Measurements from ENCODE around the gene BPIFB4. TPM values are rescaled to one million over a fixed set of nuclear protein-coding genes. Genes with fewer than 3 reads are reported as not detected.

Gene BPIFB4
- total and polyA plus RNA-seq, 8 donors = not detected

DNA sequence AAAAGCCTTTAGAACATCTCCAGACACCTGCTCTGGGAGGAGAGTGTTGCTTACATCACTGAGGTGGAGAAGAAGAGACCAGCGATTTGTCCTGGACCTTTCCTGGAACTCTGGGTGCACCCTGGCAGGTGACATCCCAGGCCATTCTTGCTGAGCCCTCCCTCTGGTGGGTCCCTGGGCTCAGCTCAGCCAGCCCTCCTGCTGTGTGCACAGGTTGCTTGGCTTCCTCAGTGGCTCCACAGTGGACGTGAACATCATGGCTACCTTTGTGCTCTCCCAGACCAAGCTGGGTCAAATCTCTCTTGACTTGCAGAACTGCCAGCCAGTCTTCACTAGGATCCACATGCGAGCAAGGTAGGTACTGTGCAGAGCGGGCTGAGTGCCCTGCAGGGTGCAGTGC, 68.6 kb downstream of the BPIFB4 start:
- H3K4me1 ChIP-seq = no peaks in the 10 kb centered on the region
- ATAC-seq = no peak
- no peaks in the 10 kb centered on the region for H3K36me3 ChIP-seq
- H3K27me3 ChIP-seq = peaks cover 0 to 15% of the 10 kb centered on the region in 2 donors
- H3K27ac ChIP-seq = no peak overlapping the region
- peaks cover 0 to 2% of the 10 kb centered on the region in 2 donors for H3K9me3 ChIP-seq
- intact Hi-C loops (cut with DNase I) = no loop called here
- H3K4me3 ChIP-seq = no peak overlapping the region
- no peak for DNase-seq
- TF ChIP-seq CTCF (IDR thresholded peaks at IDR 0.05) = no peak

- no peaks in the 10 kb centered on the region for H3K36me3 ChIP-seq
- no peak for TF ChIP-seq CTCF (IDR thresholded peaks at IDR 0.05)
- intact Hi-C loops (cut with DNase I) = no loop called here
- H3K4me1 ChIP-seq = no peaks in the 10 kb centered on the region
- ATAC-seq = no peak
- H3K9me3 ChIP-seq = no peaks in the 10 kb centered on the region
- no peak for DNase-seq
- H3K4me3 ChIP-seq = no peak overlapping the region
- H3K27me3 ChIP-seq = peaks cover 0 to 25% of the 10 kb centered on the region in 2 donors
- H3K27ac ChIP-seq = no peak overlapping the region
These were observed 74.8 kb downstream of the BPIFB4 start for GRCh38 chr20:33154252-33154651.

DNA sequence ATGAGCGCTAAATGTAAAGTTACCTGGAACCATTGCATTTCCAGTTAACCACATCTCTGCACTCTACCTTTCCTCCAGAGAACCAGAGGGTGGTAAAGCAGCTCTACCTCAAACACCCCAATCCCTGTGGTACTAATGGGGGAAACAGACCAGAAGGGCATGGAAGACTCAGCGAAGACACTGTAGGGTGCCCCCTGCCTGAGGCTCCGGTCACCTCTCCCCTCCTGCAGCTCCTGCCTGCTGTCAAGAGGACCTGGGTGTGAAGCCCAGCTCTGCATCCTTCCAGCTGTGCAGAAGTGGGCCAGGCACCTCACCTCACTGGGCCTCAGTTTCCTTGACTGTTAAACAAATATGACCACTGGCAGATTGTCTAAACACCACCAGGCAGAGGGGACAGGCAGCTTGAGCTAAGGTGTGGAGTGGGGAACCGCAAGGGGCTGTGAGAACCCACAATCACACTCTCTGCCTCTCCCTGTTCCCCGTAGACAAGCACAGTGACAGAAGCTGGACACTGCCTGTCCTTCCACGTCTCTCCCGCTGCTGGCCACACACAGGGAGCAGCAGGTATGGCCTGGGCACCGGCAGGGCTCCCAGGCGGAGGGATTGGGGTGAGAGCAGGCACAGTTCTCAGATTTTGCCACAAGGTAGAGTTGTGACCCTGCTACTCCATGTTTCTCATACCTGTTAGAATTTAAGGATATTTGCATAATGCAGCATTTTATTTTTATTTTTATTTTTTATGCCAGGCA, 79.4 kb downstream of the BPIFB4 start:
- H3K36me3 ChIP-seq = no peaks in the 10 kb centered on the region
- H3K9me3 ChIP-seq = no peaks in the 10 kb centered on the region
- H3K27me3 ChIP-seq = peaks cover 0 to 16% of the 10 kb centered on the region in 2 donors
- no peaks in the 10 kb centered on the region for H3K4me1 ChIP-seq
- no peak for TF ChIP-seq CTCF (IDR thresholded peaks at IDR 0.05)
- intact Hi-C loops (cut with DNase I) = no loop called here
- DNase-seq (no peak), ATAC-seq (no peak)
- H3K27ac ChIP-seq = no peak overlapping the region
- no peak overlapping the region for H3K4me3 ChIP-seq

GRCh38 chr20:33159713-33160112, 80.3 kb downstream of the BPIFB4 start:
- Histone ChIP-seq H3K27me3 (peaks cover 0 to 16% of the 10 kb centered on the region in 2 donors), H3K4me1 (no peaks in the 10 kb centered on the region), H3K27ac (no peak overlapping the region), H3K36me3 (no peaks in the 10 kb centered on the region), H3K9me3 (no peaks in the 10 kb centered on the region), H3K4me3 (no peak overlapping the region)
- TF ChIP-seq CTCF (IDR thresholded peaks at IDR 0.05) = no peak
- intact Hi-C loops (cut with DNase I) = no loop called here
- DNase-seq (no peak), ATAC-seq (no peak)

GRCh38 chr20:33160681-33161080, 81.2 kb downstream of the BPIFB4 start:
- no peaks in the 10 kb centered on the region for H3K4me1 ChIP-seq
- H3K9me3 ChIP-seq = no peaks in the 10 kb centered on the region
- H3K27ac ChIP-seq = no peak overlapping the region
- no peaks in the 10 kb centered on the region for H3K36me3 ChIP-seq
- no peak for ATAC-seq
- no peak overlapping the region for H3K4me3 ChIP-seq
- intact Hi-C loops (cut with DNase I) = no loop called here
- peaks cover 0 to 13% of the 10 kb centered on the region in 2 donors for H3K27me3 ChIP-seq
- no peak for TF ChIP-seq CTCF (IDR thresholded peaks at IDR 0.05)
- DNase-seq = no peak

Other genes starting within 250 kb of the BPIFB4 start
- 1 to 10 TPM in 1 of 2 donors, under 1 TPM in 1; 0.35 to 1.0 TPM for gene EFCAB8, start 220.7 kb upstream of the BPIFB4 start, total RNA-seq
- under 1 TPM in 5 of 6 donors, not detected in 1; 0.07 to 0.15 (median 0.11) TPM for gene EFCAB8, start 220.7 kb upstream of the BPIFB4 start, polyA plus RNA-seq (ENCODE audit: insufficient read length in 6 of 6)
- not detected for gene SUN5, start 75.2 kb upstream of the BPIFB4 start, total RNA-seq
- gene SUN5, start 75.2 kb upstream of the BPIFB4 start, polyA plus RNA-seq (ENCODE audit: insufficient read length in 6 of 6) = not detected
- under 1 TPM in 1 of 2 donors, not detected in 1; 0.65 TPM for gene BPIFB2, start 71.9 kb upstream of the BPIFB4 start, total RNA-seq
- gene BPIFB2, start 71.9 kb upstream of the BPIFB4 start, polyA plus RNA-seq (ENCODE audit: insufficient read length in 6 of 6) = not detected
- not detected for gene BPIFB6, start 48.0 kb upstream of the BPIFB4 start, total RNA-seq
- not detected for gene BPIFB6, start 48.0 kb upstream of the BPIFB4 start, polyA plus RNA-seq (ENCODE audit: insufficient read length in 6 of 6)
- gene BPIFB3, start 25.7 kb upstream of the BPIFB4 start, total RNA-seq = not detected
- not detected for gene BPIFB3, start 25.7 kb upstream of the BPIFB4 start, polyA plus RNA-seq (ENCODE audit: insufficient read length in 6 of 6)
- not detected for gene BPIFA2, start 88.5 kb downstream of the BPIFB4 start, total RNA-seq
- not detected for gene BPIFA2, start 88.5 kb downstream of the BPIFB4 start, polyA plus RNA-seq (ENCODE audit: insufficient read length in 6 of 6)
- gene BPIFA3, start 137.7 kb downstream of the BPIFB4 start, total RNA-seq = not detected
- gene BPIFA3, start 137.7 kb downstream of the BPIFB4 start, polyA plus RNA-seq (ENCODE audit: insufficient read length in 6 of 6) = not detected
- gene BPIFA1, start 156.4 kb downstream of the BPIFB4 start, total RNA-seq = 1 to 10 TPM in 1 of 2 donors, not detected in 1; 9.2 TPM
- not detected for gene BPIFA1, start 156.4 kb downstream of the BPIFB4 start, polyA plus RNA-seq (ENCODE audit: insufficient read length in 6 of 6)
- 100 to 1,000 TPM in 1 of 2 donors, under 1 TPM in 1; 0.23 to 121 TPM for gene BPIFB1, start 203.6 kb downstream of the BPIFB4 start, total RNA-seq
- gene BPIFB1, start 203.6 kb downstream of the BPIFB4 start, polyA plus RNA-seq (ENCODE audit: insufficient read length in 6 of 6) = under 1 TPM in 2 of 6 donors, not detected in 4; 0.11 to 0.15 TPM